Ascending aorta (tissue), 2 donors: ENCODE results near the gene ZNF579. TPM values are rescaled to one million over a fixed set of nuclear protein-coding genes. Genes with fewer than 3 reads are reported as not detected.

Experiments
- DNase-seq, 2 donors: peaks; one replicate each; pipeline ENCODE4 v3.0.0-alpha.2; 2019; ENCODE audit warnings: low spot score in 2 of 2
- H3K27ac ChIP-seq, 2 donors: fragments of 200-600 bp; sonication (generic); one replicate each; pipeline ENCODE4 v1.5.1; 2016 to 2017; ENCODE audit warnings: mild to moderate bottlenecking in 1 of 2
- H3K27me3 ChIP-seq: fragments of 200-600 bp; sonication (generic); one replicate; pipeline ENCODE4 v1.5.1; 2017
- H3K36me3 ChIP-seq, 2 donors: fragments of 200-600 bp; sonication (generic); one replicate each; pipeline ENCODE4 v1.5.1; 2016
- H3K4me1 ChIP-seq, 2 donors: fragments of 200-600 bp; sonication (generic); one replicate each; pipeline ENCODE4 v1.5.1; 2016 to 2017; ENCODE audit warnings: mild to moderate bottlenecking in 1 of 2
- H3K4me3 ChIP-seq, 2 donors: fragments of 200-600 bp; sonication (generic); one replicate each; pipeline ENCODE4 v1.5.1; 2016 to 2017; ENCODE audit warnings: mild to moderate bottlenecking in 1 of 2
- H3K9me3 ChIP-seq, 2 donors: fragments of 200-600 bp; sonication (generic); one replicate each; pipeline ENCODE4 v1.5.1; 2016
- intact Hi-C: fragments of 100-400 bp; cut with DNase I; formaldehyde crosslinking; loops from one replicate; pipeline ENCODE4 v1.15.1; 2023
- total RNA-seq: library from RNA; depleted of rRNA; stranded (reverse); fragments of >200 nt; gene quantifications from one replicate; pipeline ENCODE4 v1.1.0, GENCODE V29; 2016
- TF ChIP-seq, protein P1 (sequence below), 3 experiments: fragments of 200-600 bp in 2 of 3; fragments of 450-650 bp in 1 of 3; sonication (generic) in 2 of 3; IDR thresholded peaks; one replicate each; pipeline ENCODE4 v1.5.1; 2016 to 2019; ENCODE audit warnings: antibody characterized with exemption in 3 of 3, mild to moderate bottlenecking in 1 of 3, moderate library complexity in 1 of 3

ZNF579 gene
- total RNA-seq, 1 donor from 2014 or later: 14.2 TPM

DNA sequence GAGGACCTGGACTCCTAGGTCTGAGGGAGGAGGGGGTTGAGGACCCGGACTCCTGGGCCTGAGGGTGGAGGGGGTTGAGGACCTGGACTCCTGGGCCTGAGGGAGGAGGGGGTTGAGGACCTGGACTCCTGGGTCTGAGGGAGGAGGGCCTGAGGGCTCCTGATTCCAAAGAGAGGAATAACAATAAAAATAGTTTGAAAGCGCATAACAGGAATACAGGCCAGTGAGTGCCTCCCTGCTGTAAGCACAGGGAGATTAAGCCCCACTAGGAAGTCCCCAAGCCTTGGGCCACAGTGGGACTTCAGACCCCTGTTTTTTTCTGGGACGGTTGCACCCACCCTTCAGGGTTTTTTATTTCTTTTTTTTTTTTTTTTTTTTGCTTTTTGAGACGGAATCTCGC is 42.5 kb downstream of the ZNF579 start:
- Histone ChIP-seq H3K36me3 (no peaks in the 10 kb centered on the region), H3K27ac (no peak overlapping the region), H3K4me1 (no peaks in the 10 kb centered on the region), H3K4me3 (no peak overlapping the region), H3K9me3 (no peaks in the 10 kb centered on the region), H3K27me3 (no peaks in the 10 kb centered on the region)
- intact Hi-C loops: no loop called here
- no peak for DNase-seq
- TF ChIP-seq, protein P1, sequence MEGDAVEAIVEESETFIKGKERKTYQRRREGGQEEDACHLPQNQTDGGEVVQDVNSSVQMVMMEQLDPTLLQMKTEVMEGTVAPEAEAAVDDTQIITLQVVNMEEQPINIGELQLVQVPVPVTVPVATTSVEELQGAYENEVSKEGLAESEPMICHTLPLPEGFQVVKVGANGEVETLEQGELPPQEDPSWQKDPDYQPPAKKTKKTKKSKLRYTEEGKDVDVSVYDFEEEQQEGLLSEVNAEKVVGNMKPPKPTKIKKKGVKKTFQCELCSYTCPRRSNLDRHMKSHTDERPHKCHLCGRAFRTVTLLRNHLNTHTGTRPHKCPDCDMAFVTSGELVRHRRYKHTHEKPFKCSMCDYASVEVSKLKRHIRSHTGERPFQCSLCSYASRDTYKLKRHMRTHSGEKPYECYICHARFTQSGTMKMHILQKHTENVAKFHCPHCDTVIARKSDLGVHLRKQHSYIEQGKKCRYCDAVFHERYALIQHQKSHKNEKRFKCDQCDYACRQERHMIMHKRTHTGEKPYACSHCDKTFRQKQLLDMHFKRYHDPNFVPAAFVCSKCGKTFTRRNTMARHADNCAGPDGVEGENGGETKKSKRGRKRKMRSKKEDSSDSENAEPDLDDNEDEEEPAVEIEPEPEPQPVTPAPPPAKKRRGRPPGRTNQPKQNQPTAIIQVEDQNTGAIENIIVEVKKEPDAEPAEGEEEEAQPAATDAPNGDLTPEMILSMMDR (IDR thresholded peaks at IDR 0.05): no peak

DNA sequence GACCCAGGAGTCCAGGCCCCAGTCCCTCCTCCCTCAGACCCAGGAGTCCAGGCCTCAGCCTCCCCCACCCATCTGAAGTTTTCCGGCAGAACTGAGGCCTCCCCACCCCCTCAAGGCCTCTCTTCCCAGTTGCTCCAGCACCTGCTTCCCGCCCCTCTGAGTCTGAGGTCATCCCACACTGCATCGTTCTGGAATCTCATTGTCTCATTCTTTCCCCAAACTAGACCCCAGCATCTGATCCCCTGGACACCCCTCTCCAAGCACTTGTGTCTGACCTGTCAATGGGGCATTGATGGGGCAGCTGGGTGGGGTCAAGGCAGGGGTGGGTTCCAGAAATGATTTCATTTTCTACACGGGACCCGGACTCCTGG is 42.9 kb downstream of the ZNF579 start:
- Histone ChIP-seq H3K4me3 (no peak overlapping the region), H3K9me3 (no peaks in the 10 kb centered on the region), H3K27ac (no peak overlapping the region), H3K4me1 (no peaks in the 10 kb centered on the region), H3K27me3 (no peaks in the 10 kb centered on the region), H3K36me3 (no peaks in the 10 kb centered on the region)
- TF ChIP-seq, protein P1 (IDR thresholded peaks at IDR 0.05): no peak
- no peak for DNase-seq
- intact Hi-C loops: no loop called here

DNA sequence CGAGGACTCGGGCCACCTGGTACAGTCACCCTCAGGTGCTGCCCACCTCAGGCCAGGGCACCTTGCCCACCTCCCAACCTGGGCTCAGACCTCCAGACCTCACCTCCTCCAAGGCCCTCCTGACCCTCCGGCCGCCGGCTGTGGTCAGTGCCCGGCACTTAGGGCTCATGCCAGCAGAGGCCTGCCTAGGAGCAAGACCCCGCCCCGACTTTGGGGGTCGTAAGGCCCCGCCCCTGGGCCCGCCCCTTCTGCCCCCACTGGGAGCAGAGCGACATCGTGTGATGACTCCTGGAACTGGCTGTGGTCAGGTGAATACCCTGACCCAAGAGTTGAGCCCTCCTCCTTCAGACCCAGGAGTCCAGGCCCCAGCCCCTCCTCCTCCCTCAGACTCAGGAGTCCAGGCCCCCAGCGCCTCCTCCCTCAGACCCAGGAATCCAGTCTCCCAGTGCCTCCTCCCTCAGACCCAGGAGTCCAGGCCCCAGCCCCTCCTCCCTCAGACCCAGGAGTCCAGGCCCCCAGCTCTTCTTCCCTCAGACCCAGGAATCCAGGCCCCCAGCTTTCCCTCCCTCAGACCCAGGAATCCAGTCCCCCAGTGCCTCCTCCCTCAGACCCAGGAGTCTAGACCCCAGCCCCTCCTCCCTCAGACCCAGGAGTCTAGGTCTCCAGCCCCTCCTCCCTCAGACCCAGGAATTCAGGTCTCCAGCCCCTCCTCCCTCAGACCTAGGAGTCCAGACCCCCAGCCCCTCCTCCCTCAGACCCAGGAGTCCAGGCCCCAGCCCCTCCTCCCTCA is 43.5 kb downstream of the ZNF579 start, which contains the start of gene SBK2:
Gene SBK2 (minus strand): TSS at position 183 of the 790 bp plus-strand sequence. CDS start 839 bp downstream, outside the sequence.
- H3K9me3 ChIP-seq: no peaks in the 10 kb centered on the region
- H3K27ac ChIP-seq: no peak within 1 kb of the TSS
- no peaks in the 10 kb centered on the region for H3K4me1 ChIP-seq
- H3K27me3 ChIP-seq: no peaks in the 10 kb centered on the region
- no peak for DNase-seq
- TF ChIP-seq, protein P1 (IDR thresholded peaks at IDR 0.05): no peak
- no peak within 1 kb of the TSS for H3K4me3 ChIP-seq
- no peaks in the 10 kb centered on the region for H3K36me3 ChIP-seq
- intact Hi-C loops: no loop called here

DNA sequence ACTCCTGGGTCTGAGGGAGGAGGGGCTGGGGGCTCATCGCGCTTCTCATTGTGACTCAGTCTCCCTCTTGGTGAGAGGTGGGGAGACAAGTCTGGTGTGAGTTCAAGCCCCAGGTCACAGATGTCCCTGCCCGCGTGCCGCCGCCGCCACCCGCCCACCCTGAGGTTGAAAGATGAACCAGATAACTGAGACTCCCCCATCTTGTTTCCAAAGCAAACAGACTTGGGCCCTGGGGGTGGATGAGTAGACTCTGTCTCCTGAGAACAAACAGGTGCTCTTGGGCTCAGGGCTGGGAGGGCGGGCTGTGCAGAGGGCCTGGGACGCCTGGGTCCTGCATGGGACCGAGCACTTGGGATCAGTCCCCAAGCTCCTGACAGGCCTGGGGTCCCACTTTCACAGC is 44.3 kb downstream of the ZNF579 start:
- no peak overlapping the region for H3K4me3 ChIP-seq
- DNase-seq: no peak
- intact Hi-C loops: no loop called here
- H3K36me3 ChIP-seq: no peaks in the 10 kb centered on the region
- no peaks in the 10 kb centered on the region for H3K9me3 ChIP-seq
- no peaks in the 10 kb centered on the region for H3K4me1 ChIP-seq
- H3K27me3 ChIP-seq: no peaks in the 10 kb centered on the region
- H3K27ac ChIP-seq: no peak overlapping the region
- TF ChIP-seq, protein P1 (IDR thresholded peaks at IDR 0.05): no peak

DNA sequence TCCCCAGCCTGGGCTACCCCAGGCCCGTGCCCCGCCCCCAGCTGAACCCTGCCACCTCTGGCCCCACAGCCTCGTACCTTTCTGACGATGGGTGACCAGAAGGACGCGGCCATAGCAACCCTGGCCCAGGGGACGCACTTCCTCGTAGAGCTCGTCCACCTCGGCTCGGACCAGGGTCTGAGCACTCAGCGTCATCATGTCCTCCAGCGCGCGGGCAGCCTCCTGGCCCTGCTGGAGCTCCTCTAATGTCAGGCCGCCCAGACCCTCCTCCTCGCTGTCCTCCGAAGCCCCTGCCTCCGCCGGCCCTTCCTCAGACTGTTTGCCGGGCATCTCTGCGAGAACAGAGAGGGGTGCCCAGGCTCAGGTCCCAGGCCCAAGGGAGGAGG is 44.7 kb downstream of the ZNF579 start:
- no peak overlapping the region for H3K27ac ChIP-seq
- no peak for DNase-seq
- no peak overlapping the region for H3K4me3 ChIP-seq
- no peaks in the 10 kb centered on the region for H3K27me3 ChIP-seq
- H3K36me3 ChIP-seq: no peaks in the 10 kb centered on the region
- TF ChIP-seq, protein P1 (IDR thresholded peaks at IDR 0.05): no peak
- intact Hi-C loops: no loop called here
- no peaks in the 10 kb centered on the region for H3K9me3 ChIP-seq
- no peaks in the 10 kb centered on the region for H3K4me1 ChIP-seq
